Measurements from ENCODE around the gene TMEM244.

- TF ChIP-seq CTCF (IDR thresholded peaks at IDR 0.05; ENCODE audit: low read depth, low read length): no peak
- TF ChIP-seq EZH2phosphoT487 (IDR thresholded peaks at IDR 0.05; ENCODE audit: low read depth): no peak
Observed at GRCh38 chr6:129852257-129852858, 8.8 kb downstream of the TMEM244 start.

Data from OCI-LY3 (cell line).